Measurements from ENCODE around the gene UBE2A. TPM values are rescaled to one million over a fixed set of nuclear protein-coding genes. Genes with fewer than 3 reads are reported as not detected.

UBE2A gene
- total and polyA plus RNA-seq, 8 donors, result 60.4 to 100 (median 91.5) TPM

GRCh38 chrX:119589810-119590209, 15.4 kb downstream of the UBE2A start:
- DNase-seq (no peak), ATAC-seq (no peak)
- no peak overlapping the region for H3K27ac ChIP-seq
- H3K9me3 ChIP-seq, result no peaks in the 10 kb centered on the region
- TF ChIP-seq CTCF (IDR thresholded peaks at IDR 0.05), result no peak
- no peak overlapping the region for H3K4me3 ChIP-seq
- no peaks in the 10 kb centered on the region for H3K27me3 ChIP-seq
- H3K4me1 ChIP-seq, result no peaks in the 10 kb centered on the region
- intact Hi-C loops (cut with DNase I), result no loop called here
- peaks cover 0 to 35% of the 10 kb centered on the region in 2 donors for H3K36me3 ChIP-seq

GRCh38 chrX:119602701-119603255, 28.4 kb downstream of the UBE2A start:
- no peaks in the 10 kb centered on the region for H3K27me3 ChIP-seq
- ATAC-seq, result no peak
- no peak for DNase-seq
- no peaks in the 10 kb centered on the region for H3K36me3 ChIP-seq
- no peak overlapping the region for H3K27ac ChIP-seq
- TF ChIP-seq CTCF (IDR thresholded peaks at IDR 0.05), result no peak
- H3K4me1 ChIP-seq, result peaks cover 0 to 7% of the 10 kb centered on the region in 2 donors
- H3K9me3 ChIP-seq, result no peaks in the 10 kb centered on the region
- H3K4me3 ChIP-seq, result no peak overlapping the region
- intact Hi-C loops (cut with DNase I), result no loop called here

DNA sequence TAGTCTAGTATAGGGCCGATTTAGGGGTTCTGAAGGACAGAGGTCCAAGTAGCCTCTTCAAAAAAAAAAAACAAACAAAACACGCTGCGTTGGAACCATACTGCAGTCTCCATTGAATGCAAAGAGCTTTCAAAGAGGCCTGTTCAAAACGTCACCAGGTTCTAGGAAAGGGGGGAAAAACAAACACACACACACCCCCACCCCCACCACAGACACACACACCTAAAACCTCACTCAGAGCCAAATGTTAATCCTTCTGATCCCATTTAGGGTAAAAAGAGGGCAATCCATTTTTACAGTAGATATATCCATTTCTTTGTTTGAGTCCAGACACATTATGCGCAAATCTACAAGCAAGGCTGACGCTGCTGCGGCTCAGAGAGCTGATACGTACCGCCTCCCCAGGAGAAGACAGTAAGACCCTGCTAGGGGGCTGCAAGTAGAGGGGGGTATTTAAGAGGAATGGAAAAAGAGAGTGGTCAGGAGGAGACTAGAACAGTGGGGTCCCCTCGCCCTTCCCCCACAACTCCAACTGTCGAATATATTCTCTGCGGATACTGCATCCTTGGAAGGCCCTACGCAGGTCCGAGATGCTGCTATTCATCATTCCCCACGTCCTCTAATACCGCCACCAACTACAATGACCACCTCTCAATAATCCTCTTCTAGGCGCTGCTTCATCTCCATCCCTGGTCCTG, 30.6 kb downstream of the UBE2A start:
- no peak for TF ChIP-seq CTCF (IDR thresholded peaks at IDR 0.05)

GRCh38 chrX:119605464-119606279, 31.3 kb downstream of the UBE2A start:
- peak; percentile 79 for ATAC-seq
- no peak for TF ChIP-seq CTCF (IDR thresholded peaks at IDR 0.05)
- Histone ChIP-seq H3K4me3 (peak overlapping the region; percentile 46 to 63), H3K27me3 (no peaks in the 10 kb centered on the region), H3K4me1 (peaks cover 0 to 7% of the 10 kb centered on the region in 2 donors), H3K9me3 (no peaks in the 10 kb centered on the region), H3K27ac (peak overlapping the region; percentile 90 to 93), H3K36me3 (no peaks in the 10 kb centered on the region)
- DNase-seq, result peak in 2 of 4 donors; percentile 60 to 79
- intact Hi-C loops (cut with DNase I), result no loop called here

More for the DNA sequence above, 30.6 kb downstream of the UBE2A start:
- Histone ChIP-seq H3K36me3 (no peaks in the 10 kb centered on the region), H3K27me3 (no peaks in the 10 kb centered on the region), H3K9me3 (no peaks in the 10 kb centered on the region), H3K4me3 (peak overlapping the region; percentile 46 to 63), H3K27ac (no peak overlapping the region), H3K4me1 (peaks cover 0 to 7% of the 10 kb centered on the region in 2 donors)
- ATAC-seq, result no peak
- no peak for DNase-seq
- intact Hi-C loops (cut with DNase I), result no loop called here
